Measurements from ENCODE around the gene GMDS.

Gene GMDS

DNA sequence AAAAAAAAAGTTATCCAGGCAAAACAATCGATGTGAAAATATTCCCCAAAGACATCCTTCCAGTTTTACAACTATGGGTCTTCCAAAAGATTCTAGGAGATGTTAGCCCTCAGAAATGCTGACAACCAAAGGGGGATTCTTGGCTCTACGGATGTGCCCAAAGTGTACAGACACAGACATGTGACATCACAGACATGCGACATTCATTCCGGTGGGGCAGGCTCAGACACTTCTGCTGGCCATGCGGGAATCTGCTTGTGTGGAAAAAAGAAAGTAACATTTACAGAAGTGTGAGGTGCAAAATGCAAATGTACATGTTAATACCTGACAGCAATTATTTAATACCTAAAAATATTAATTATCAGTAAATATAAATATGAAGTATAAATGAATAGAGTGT is 367.1 kb downstream of the GMDS start:
- H3K4me3 ChIP-seq (ENCODE audit: low read length): no peak overlapping the region
- TF ChIP-seq ZNF274 (IDR thresholded peaks at IDR 0.05; ENCODE audit: low read depth, low read length): no peak

DNA sequence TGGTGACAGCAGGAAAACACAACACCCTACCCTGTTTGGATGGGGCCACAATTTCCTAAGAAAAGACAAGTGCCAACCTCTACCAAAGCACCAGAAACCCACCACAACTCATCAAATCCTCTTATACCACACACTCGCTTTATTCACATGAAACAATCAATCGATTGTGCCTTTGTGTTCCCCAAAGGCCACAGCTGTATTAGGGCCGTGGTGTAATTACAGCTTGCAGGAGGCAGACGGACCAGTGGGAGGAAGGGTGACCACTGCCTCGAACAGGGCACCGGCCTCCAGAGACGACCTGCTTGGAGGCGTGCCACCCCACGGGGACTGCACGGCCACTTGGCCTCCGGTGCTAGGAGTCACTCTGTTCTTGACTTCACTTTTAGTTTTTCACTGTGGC is 371.6 kb downstream of the GMDS start:
- no peak overlapping the region for H3K4me3 ChIP-seq (ENCODE audit: low read length)
- TF ChIP-seq ZNF274 (IDR thresholded peaks at IDR 0.05; ENCODE audit: low read depth, low read length): no peak

DNA sequence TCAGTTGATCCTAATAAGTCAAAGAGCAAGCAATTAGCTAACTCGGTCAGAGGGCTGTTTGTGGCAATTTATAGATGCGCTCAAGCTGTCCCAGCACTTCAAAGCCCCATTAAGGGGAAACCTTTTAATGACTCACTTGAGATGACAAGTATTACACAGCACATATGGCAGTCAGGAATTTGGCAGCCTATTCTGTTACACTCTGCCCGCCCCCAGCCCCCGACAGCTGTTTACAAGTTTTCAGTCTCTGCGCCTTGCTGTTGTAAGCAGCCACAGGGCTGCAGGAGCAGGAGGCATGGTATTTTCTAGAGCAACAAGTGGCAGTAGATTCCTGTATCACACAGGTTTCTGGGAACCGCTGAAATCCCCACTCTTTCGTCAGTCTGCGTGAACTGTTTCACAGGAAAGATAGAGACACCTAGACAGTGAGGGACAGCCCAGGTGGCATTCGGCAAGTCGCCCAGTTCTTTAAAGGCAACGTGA is 372.7 kb downstream of the GMDS start:
- no peak for TF ChIP-seq ZNF274 (IDR thresholded peaks at IDR 0.05; ENCODE audit: low read depth, low read length)
- no peak overlapping the region for H3K4me3 ChIP-seq (ENCODE audit: low read length)

DNA sequence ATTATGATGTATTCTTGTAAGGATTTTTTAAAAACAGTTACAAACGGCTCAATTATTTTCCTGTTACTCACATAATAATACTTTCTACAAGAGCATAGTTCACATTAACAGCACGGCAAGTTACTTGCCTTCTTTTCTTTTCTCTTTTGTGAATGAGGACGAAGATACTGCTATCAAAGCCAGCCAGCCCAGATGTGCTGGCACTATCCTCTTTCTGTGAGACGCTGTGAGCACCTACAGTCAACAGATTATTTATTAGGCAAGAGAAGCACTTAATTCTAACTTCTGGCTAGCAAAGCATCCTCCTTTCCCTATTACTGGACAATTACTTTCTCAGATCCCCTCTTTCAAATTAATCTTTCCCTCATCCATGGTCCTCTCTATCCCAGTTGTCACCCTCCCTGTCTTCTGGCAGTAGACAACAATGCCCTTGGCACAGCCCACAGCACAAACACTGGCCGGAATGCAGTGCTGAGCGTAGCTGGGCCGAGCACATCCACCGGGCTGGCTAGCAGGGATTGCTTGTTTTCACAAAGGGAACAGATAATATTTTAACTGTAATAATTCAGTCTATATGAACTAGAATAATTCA is 373.6 kb downstream of the GMDS start:
- H3K4me3 ChIP-seq (ENCODE audit: low read length): no peak overlapping the region
- no peak for TF ChIP-seq ZNF274 (IDR thresholded peaks at IDR 0.05; ENCODE audit: low read depth, low read length)

DNA sequence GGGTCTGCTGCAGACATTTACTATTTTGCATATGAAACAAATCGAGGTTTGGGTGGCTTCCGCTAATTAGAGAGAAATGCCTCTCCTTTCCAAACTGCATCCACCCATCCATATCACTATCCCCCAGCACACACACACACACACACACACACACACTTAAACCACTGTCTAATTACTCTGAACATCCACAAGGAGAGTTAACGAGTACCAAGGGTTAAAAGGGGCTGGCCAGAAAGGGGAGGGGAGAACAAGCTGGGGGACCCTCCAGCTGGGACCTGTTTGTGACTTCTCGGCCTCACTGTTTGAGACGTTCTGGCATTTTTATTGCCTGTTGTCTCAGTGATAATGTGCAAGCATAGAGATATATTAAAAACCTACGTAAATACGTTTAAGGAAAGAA is 374.5 kb downstream of the GMDS start:
- H3K4me3 ChIP-seq (ENCODE audit: low read length): no peak overlapping the region
- no peak for TF ChIP-seq ZNF274 (IDR thresholded peaks at IDR 0.05; ENCODE audit: low read depth, low read length)

DNA sequence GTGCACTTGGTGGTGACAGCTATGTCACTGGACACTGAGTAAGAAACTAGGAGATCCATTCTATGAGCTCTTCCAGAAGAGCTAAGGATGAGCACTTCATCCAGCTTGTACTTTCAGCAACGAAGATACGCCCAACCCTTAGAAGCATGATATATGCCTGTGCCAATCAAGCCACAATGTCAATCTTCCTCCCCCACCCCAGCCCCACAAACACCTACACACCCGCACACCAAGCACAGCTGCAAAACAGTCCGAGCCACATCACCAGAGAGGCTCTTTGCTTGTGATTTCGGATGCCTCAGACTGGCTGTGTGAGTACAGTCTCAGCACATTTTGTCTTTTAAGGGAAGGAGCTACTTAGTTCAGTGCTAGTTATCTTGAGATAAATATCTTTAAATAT is 375.2 kb downstream of the GMDS start:
- TF ChIP-seq ZNF274 (IDR thresholded peaks at IDR 0.05; ENCODE audit: low read depth, low read length): no peak

DNA sequence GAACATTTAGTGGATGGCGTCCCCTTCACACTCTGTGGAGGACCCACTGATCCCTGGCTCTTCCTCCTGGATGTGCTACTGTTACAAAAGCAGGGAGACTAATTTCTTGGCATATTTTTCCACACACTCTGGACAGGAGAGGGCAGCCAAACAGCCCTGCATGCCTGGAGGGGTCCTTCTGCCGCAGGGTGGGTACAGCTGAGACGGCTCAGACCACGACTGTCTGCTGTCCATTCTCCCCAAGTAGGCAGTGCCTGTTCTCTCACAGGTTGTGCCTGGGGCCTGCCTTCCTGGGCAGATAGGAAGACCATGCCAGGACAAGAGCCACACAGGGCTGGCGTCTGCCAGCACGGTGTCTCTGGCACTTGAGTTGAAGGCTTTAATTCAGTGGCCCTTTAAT is 375.6 kb downstream of the GMDS start:
- TF ChIP-seq ZNF274 (IDR thresholded peaks at IDR 0.05; ENCODE audit: low read depth, low read length): no peak
- H3K4me3 ChIP-seq (ENCODE audit: low read length): no peak overlapping the region

More for the DNA sequence above, 375.2 kb downstream of the GMDS start:
- H3K4me3 ChIP-seq (ENCODE audit: low read length): no peak overlapping the region

DNA sequence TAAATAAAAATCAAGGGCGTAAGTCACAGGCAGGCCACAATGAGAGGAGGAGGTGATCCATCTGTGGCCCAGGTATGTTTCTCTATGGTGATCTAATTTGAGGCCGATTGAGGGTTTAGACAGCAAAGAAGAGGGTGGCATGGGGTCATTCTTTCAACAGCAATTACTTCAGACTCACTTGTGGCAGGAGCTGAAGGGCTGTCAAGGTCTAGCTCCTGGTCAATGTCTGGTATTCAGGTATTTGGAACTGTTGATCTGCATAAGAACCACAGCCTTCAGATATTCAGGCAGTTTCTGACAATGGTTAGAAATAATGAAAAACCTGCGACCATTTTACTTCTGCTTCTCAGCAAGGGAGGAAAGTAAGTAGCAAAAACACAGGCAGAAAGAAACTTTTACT is 376.1 kb downstream of the GMDS start:
- TF ChIP-seq ZNF274 (IDR thresholded peaks at IDR 0.05; ENCODE audit: low read depth, low read length): no peak

DNA sequence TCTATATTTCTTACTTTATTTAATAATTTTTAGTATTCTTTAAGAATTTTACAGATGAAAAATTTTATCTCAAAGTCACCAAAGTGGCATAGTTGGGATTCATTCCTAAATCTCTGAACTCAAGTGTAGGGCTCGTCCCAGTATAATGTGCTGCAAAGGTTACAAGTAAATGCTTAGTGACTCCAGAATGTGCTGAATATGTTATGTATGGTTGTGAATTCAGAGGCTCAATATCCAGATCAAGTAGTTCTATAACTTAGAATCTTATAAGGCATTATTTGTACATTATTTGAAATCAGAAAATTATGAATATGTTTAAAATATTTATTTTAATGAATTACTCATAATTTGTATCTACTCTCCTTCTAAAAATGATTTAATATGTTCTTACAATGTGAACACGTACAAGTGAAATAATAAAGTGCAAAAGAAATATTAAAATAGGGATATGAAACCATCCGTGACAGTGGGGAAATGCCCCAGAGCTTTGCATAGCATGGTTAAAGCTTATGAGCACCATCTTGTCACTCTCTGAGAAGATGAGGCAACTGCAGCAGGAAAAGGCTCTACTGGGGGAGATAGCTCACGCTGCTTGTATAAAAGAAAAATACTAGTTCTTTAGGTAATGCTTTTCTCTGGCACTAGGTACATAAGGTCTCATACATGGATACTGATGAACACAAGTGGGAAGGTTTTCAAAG is 376.7 kb downstream of the GMDS start:
- no peak overlapping the region for H3K4me3 ChIP-seq (ENCODE audit: low read length)
- TF ChIP-seq ZNF274 (IDR thresholded peaks at IDR 0.05; ENCODE audit: low read depth, low read length): no peak

More for the DNA sequence above, 376.1 kb downstream of the GMDS start:
- no peak overlapping the region for H3K4me3 ChIP-seq (ENCODE audit: low read length)

DNA sequence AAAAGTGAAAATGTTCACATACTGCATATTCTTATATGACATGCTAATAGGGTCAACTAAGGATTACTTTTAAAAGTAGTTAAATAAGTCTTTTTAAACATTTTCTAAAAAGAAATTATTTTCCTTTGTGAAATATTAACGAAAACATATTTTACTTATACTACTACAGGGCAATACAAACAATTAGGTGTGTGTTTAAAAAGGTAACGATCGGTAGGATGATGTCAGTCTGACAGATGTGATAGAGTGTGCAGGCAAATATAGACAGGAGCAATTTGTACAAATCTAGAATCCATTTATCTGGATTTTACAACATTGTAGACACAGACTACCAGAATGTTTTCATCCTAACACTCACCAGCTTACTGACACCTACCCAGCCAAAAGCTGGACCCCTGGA is 378.2 kb downstream of the GMDS start:
- no peak for TF ChIP-seq ZNF274 (IDR thresholded peaks at IDR 0.05; ENCODE audit: low read depth, low read length)
- no peak overlapping the region for H3K4me3 ChIP-seq (ENCODE audit: low read length)

DNA sequence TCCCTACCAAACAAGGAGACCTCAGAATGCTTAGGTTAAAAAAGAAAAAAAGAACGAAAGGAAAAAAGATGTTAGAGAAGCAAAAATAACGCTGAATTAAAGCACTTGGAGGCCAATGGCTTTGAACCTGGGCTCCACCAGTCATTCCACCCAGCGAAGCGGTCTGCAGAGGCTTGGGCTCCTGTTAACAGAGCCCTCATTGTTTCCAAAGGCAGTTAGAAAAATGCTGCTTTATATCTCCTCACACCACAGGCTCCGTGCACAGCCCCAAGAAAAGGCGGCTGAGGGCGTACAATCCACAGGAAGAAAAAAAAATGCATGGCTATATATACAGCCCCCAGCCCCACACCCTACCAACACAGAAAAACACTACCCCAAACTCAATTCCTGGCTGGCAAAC is 379.8 kb downstream of the GMDS start:
- no peak for TF ChIP-seq ZNF274 (IDR thresholded peaks at IDR 0.05; ENCODE audit: low read depth, low read length)
- H3K4me3 ChIP-seq (ENCODE audit: low read length): no peak overlapping the region

DNA sequence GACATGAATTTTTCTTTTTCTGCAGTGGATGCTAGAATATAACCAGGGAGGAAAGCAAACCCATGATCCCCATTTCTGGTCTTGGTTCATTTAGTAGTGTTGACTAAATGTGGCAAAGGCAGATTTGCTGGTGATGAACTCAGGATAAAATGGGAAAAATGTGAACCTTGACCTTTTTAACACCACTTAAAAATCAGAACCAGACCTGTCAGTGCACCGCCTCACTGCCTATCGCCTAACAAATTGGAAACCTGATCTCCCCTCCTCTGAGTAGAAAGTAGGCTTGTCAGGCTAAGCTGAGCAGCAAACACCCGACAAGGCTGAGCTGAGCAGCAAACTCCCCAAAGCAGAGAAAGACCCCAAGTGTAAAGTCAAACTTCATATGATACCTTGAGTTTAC is 380.9 kb downstream of the GMDS start:
- no peak for TF ChIP-seq ZNF274 (IDR thresholded peaks at IDR 0.05; ENCODE audit: low read depth, low read length)
- H3K4me3 ChIP-seq (ENCODE audit: low read length): no peak overlapping the region

DNA sequence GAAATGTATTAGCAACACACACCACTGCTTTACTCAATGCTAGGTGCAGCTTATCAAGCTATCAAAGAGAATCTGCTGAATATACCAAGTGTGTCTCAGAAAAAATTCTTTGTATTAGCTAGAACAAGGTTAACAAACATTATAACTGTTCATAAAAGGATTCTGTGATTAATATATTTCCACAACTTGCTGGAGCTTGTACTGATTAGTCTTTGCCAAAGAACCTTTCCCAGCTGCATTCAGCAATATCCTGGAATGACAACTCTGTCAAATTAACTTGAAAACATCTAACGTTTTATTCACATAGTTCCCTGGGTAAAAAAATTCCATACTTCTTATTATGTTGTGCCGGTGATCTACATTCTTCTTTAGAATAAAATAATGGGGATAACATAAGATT is 383.0 kb downstream of the GMDS start:
- no peak for TF ChIP-seq ZNF274 (IDR thresholded peaks at IDR 0.05; ENCODE audit: low read depth, low read length)
- H3K4me3 ChIP-seq (ENCODE audit: low read length): no peak overlapping the region

DNA sequence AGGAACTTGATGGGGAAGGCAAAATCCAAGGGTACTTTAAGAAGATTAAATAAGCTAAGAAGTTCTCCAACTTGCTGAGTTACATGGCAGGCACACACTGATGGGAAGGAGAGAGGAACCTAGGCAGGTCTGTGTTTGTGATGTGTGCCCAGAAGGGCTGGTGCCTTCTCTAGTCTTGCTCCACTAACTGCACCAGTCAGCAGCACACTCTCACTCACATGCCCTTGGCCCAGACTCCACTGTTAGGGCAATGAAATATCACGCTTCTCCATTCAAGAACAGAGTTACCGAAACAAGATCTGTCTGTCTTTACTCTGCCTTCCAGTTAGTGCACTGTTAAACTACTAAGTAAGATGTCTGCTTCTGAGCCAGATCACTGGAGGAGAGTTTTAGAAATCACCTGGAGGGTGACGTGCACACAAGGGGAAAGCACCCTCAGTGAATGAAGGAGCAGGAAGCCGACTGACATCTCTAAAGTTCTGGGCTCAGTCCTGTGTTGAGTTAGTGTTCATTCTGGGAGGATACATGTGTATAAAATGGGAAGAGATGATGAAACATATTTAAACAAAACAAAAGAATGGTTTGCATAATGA is 384.6 kb downstream of the GMDS start:
- no peak for TF ChIP-seq ZNF274 (IDR thresholded peaks at IDR 0.05; ENCODE audit: low read depth, low read length)
- H3K4me3 ChIP-seq (ENCODE audit: low read length): no peak overlapping the region

DNA sequence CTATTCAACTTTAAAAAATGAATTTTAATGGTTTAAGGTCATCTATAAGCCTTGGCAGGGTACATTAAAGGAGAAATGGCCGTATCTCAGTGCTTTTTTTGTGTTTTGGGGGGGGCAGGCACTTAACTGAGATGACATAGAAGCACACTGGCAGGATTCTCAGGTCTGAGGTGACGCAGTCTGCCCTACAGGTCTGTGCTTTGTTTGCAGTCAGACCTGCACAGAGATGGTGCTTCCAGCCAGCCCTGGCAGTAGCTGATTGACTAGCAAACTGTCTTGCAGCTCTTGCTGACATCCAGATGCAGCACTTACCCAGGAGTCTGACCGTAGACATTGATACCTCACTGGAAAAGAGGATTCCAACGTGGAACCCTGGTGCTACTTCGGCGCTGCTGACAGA is 386.5 kb downstream of the GMDS start:
- no peak for TF ChIP-seq ZNF274 (IDR thresholded peaks at IDR 0.05; ENCODE audit: low read depth, low read length)

More for the DNA sequence above, 386.5 kb downstream of the GMDS start:
- H3K4me3 ChIP-seq (ENCODE audit: low read length): no peak overlapping the region

All from GM08714 (cell line).